Stimulated activated CD4-positive, alpha-beta T cell treated with anti-CD3 and anti-CD28 coated beads, Interleukin-2, amount 100 ng/mL, for 4 hours (primary cell): ENCODE data around the gene ERC2.
"Not testable (repeated sequence)": the region's sequence is repeated elsewhere in the genome, so short reads cannot be mapped to it uniquely, and the experiment has no call there.

Experiments
- DNase-seq: peaks from one replicate; pipeline ENCODE4 v3.0.0-alpha.2; 2020; ENCODE audit warnings: low read depth

Gene ERC2

GRCh38 chr3:56060521-56061278 is 407.6 kb downstream of the ERC2 start:
- no peak for DNase-seq

GRCh38 chr3:56059731-56060130 is 408.5 kb downstream of the ERC2 start:
- no peak for DNase-seq

- no peak for DNase-seq
These were observed 412.3 kb downstream of the ERC2 start for GRCh38 chr3:56055951-56056350.

GRCh38 chr3:56055546-56055945 is 412.7 kb downstream of the ERC2 start:
- no peak for DNase-seq

GRCh38 chr3:56054844-56055243 is 413.4 kb downstream of the ERC2 start:
- no peak for DNase-seq

DNA sequence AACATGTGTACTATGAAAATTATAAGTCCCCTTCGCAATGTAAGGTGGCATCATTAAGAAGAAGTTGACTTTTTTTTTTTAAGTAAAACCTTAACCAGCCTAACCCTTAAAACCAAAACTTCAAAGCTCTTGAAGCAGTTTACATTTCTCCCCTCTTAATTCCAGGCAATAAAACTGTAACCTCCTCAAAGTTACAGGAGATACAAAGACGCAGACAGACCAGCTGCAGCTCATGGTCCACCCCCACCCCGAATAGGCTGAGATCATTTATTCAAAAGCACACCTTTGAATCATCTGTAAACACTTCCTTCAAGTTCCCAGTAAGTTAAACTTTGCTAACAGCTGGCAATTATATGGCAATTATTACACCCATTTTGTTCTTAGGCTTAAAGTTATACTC is 414.5 kb downstream of the ERC2 start:
- no peak for DNase-seq

GRCh38 chr3:56052188-56052587 is 416.1 kb downstream of the ERC2 start:
- DNase-seq = no peak

GRCh38 chr3:56051052-56051451 is 417.2 kb downstream of the ERC2 start:
- no peak for DNase-seq

- DNase-seq = no peak
These were observed 419.3 kb downstream of the ERC2 start for GRCh38 chr3:56048946-56049345.

DNA sequence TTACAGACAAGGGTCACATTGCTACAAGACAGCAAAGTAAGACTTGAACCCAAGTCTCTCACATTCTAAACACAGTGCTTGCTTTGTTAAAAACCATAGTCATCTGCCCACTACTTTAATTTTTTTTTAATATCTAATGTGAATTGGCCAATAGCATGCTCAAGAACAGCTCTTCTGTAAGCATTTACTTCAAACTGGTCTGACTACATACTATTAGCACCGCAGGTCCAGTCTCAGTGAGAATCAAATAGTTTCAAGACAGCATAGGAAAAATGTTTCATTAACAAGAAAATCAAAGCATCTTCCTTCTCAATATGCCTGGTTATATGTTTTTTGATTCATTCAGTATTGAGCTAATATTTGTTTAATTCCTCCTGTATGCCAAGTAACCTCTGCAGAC is 419.9 kb downstream of the ERC2 start:
- DNase-seq = no peak

- no peak for DNase-seq
These were observed 425.8 kb downstream of the ERC2 start for GRCh38 chr3:56042326-56042951.

- DNase-seq = no peak
These were observed 442.9 kb downstream of the ERC2 start for GRCh38 chr3:56025326-56025725.

- DNase-seq = no peak
These were observed 444.7 kb downstream of the ERC2 start for GRCh38 chr3:56023546-56023945.

GRCh38 chr3:56022619-56023018 is 445.6 kb downstream of the ERC2 start:
- no peak for DNase-seq

GRCh38 chr3:56019490-56020146 is 448.6 kb downstream of the ERC2 start:
- DNase-seq = no peak

DNA sequence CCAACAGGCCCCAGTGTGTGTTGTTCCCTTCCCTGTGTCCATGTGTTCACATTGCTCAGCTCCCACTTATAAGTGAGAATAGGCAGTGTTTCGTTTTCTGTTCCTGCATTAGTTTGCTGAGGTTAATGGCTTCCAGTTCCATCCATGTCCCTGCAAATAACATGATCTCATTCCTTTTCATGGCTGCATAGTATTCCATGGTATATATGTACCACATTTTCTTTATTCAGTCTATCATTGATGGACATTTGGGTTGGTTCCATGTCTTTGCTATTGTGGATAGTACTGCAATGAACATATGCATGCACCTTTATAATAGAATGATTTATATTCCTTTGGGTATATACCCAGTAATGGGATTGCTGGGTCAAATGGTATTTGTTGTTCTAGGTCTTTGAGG is 452.9 kb downstream of the ERC2 start:
- DNase-seq = not testable (repeated sequence)

DNA sequence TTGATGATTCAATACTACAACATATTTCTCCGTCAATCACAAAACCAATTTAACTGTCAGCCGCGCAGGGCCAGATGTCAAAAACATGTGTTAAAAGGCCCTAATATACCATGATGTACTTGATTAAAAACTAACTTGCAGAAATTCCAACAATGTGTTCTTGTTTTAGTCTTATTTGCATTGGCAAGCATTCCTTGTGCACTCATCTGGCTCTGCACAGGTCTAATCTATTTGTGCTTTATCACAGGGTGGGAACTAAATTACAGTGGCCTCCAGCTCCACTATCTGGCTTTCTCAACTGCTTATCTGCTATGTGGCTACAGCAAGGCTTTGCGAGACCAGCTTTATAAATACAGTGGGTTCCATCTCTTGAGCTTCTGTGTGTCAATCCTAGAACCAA is 455.5 kb downstream of the ERC2 start:
- no peak for DNase-seq

DNA sequence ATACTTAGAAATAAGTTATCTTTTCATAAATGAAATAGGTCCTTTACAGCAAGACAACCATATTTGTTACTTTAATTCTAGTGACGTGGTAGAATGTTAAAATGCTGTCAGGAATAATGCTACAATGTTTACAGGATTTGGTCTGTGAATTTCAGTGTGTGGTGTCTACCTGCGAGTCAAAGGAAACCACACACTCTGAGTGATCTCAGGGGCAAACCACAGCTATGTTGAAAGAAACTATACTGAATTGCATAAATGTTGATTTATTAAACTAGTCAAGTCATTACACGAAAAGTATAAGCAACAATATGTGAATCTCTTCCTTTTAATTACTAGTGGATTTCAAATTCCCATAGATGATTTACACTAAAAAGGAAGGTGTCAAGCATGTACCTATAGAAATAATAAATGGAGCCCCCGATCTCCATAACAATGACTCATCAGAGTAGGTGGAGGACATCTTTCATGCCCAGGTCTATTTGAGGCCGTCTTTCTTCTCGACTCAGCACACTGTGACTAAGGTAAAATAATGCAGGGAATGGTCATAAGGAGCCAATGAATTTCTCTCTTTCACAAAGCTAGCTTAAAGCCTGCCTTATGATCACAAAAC is 463.0 kb downstream of the ERC2 start:
- DNase-seq = no peak

DNA sequence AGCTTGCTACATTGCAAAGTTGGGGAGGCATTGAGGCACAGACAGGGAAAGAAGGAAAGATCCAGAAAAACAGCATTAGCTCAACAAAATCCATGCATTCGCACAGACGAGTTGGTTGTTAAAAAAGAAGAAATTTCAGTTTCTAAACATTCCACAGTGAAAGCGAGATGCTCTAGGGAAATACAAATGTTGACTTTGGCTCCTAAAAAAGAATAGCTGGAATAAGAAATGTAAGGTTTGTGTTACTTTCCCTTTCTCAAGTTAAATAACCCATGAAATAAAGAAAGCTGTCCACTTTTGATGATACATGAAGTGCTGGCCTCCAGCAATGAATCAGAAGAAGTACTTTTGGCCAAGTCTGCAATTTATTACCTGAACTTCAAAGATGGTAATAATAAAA is 465.1 kb downstream of the ERC2 start:
- DNase-seq = no peak

DNA sequence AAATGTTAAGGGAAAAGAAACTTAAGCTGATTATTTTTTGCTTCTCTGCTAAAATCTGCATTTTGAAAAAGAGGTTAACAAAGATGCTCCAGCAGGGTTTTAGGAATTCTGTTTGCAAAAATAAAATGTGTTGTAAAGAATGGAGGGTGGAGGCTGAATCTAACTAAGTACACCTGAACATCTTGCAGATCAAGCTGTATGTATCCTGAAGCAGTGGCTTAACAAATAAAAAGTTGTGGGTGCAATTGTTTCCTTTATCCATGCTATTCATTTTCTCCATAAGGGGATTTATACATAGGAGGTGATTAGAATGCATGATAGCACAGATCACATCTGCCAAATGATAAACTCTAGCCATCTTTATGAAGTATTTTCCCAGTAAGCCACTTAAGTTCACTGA is 466.3 kb downstream of the ERC2 start:
- DNase-seq = no peak

DNA sequence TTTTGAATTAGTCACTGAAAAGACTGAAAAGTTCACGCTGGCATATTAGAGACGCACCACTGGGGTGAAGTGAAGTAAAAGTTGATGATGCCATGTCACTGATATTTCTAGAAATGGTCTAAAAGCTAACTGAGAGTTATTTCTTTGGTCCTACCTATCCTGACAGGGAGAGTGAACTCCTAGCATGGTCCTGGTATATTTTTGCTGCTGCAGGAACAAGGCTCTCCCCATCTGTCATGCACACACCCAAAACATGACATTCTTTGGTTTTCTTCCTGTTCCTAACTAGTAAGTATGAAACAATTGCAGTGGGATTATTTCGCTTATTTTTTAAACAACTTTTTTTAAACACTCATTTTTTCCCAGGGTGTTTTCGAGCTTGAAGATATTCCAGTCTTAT is 466.7 kb downstream of the ERC2 start:
- no peak for DNase-seq

DNA sequence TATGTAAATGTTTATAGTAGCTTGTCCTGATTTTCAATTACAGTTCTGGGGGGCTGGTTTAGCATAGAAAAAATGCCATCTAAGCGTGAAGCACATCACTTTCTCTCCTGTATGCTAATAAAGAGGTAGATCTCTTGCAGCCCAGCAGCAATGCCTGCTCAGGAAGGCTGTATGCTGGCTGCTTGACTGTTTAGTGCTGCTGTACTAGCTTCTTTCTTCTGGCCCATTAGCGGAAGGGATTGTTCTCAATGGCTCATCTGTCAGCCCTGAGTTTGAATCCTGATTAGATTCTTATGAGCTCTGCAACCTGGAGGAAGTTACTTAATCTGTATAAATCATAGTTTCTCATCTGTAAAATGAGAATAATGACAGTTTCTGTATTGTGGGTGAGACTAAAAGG is 478.9 kb downstream of the ERC2 start:
- DNase-seq = no peak

DNA sequence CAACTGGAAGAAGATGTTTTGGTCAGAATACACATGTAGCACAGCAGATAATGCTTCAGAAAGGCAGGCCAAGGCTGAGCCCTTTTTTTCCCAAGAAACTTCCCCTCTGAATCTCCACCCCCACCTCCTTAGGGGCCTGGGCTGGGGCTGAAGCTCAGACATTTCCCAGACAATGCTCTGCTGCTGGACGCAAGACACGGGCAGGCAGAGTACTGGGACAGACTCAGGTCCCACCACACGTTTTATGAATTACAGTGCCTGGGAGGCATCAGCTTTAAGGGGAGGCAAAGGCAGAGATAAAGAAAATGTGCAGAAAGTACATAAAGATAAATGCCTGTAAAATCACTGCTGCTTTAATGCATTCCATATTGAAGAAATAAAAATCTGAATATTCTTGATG is 479.4 kb downstream of the ERC2 start:
- DNase-seq = no peak
